Left ventricle myocardium inferior (tissue), 1 donor: ENCODE results near the gene SHISAL1. TPM values are rescaled to one million over a fixed set of nuclear protein-coding genes. Genes with fewer than 3 reads are reported as not detected.

ENCODE experiments used
- DNase-seq: peaks from one replicate; pipeline ENCODE4 v3.0.0-alpha.2; 2020
- H3K27ac ChIP-seq: fragments of 200-600 bp; replicated peaks from 2 replicates; pipeline ENCODE4 v1.8.0; 2021
- H3K27me3 ChIP-seq: fragments of 200-600 bp; 2 replicates; pipeline ENCODE4 v1.8.0; 2021; ENCODE audit warnings: low read depth
- H3K36me3 ChIP-seq: fragments of 200-600 bp; 2 replicates; pipeline ENCODE4 v1.8.0; 2021
- H3K4me1 ChIP-seq: fragments of 200-600 bp; 2 replicates; pipeline ENCODE4 v1.8.0; 2021
- H3K4me3 ChIP-seq: fragments of 200-600 bp; 2 replicates; pipeline ENCODE4 v1.8.0; 2021; ENCODE audit warnings: mild to moderate bottlenecking, moderate library complexity
- H3K9me3 ChIP-seq: fragments of 200-600 bp; replicated peaks from 2 replicates; pipeline ENCODE4 v1.8.0; 2021
- intact Hi-C: fragments of 100-400 bp; cut with micrococcal nuclease; formaldehyde crosslinking; loops from one replicate; pipeline ENCODE4 v1.11.0; 2022
- total RNA-seq: library from RNA; stranded (reverse); fragmentation: NEBNext Ultra II Directional; extraction: Animal tissue kit (Norgen Biotek cat#: 25700); gene quantifications from one replicate; pipeline ENCODE4 v1.2.1, GENCODE V29; 2021
- TF ChIP-seq, protein P1 (sequence below): fragments of 200-600 bp; IDR thresholded peaks from 2 replicates; pipeline ENCODE4 v1.8.0; 2021; ENCODE audit warnings: antibody characterized with exemption, mild to moderate bottlenecking, borderline replicate concordance
- donor health status: DM: no; HTN: yes; CAD: no; lungs with severe emphysema.

SHISAL1 gene
- total RNA-seq, 1 donor from 2014 or later = 1.3 TPM

- no peaks in the 10 kb centered on the region for H3K36me3 ChIP-seq
- no peaks in the 10 kb centered on the region for H3K4me1 ChIP-seq
- DNase-seq = no peak
- H3K27me3 ChIP-seq = peaks cover 6% of the 10 kb centered on the region
- intact Hi-C loops = no loop called here
- no peak overlapping the region for H3K27ac ChIP-seq
- H3K4me3 ChIP-seq = no peak overlapping the region
- H3K9me3 ChIP-seq = no peaks in the 10 kb centered on the region
- TF ChIP-seq, protein P1, sequence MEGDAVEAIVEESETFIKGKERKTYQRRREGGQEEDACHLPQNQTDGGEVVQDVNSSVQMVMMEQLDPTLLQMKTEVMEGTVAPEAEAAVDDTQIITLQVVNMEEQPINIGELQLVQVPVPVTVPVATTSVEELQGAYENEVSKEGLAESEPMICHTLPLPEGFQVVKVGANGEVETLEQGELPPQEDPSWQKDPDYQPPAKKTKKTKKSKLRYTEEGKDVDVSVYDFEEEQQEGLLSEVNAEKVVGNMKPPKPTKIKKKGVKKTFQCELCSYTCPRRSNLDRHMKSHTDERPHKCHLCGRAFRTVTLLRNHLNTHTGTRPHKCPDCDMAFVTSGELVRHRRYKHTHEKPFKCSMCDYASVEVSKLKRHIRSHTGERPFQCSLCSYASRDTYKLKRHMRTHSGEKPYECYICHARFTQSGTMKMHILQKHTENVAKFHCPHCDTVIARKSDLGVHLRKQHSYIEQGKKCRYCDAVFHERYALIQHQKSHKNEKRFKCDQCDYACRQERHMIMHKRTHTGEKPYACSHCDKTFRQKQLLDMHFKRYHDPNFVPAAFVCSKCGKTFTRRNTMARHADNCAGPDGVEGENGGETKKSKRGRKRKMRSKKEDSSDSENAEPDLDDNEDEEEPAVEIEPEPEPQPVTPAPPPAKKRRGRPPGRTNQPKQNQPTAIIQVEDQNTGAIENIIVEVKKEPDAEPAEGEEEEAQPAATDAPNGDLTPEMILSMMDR = no peak
Measured at GRCh38 chr22:44271010-44271500, 41.7 kb downstream of the SHISAL1 start.

GRCh38 chr22:44270556-44270880, 42.2 kb downstream of the SHISAL1 start:
- H3K4me3 ChIP-seq = no peak overlapping the region

GRCh38 chr22:44269757-44270555, 42.8 kb downstream of the SHISAL1 start:
- TF ChIP-seq, protein P1 = no peak
- intact Hi-C loops = no loop called here
- no peaks in the 10 kb centered on the region for H3K4me1 ChIP-seq
- no peaks in the 10 kb centered on the region for H3K9me3 ChIP-seq
- no peak overlapping the region for H3K4me3 ChIP-seq
- H3K27ac ChIP-seq = no peak overlapping the region
- peaks cover 3% of the 10 kb centered on the region for H3K27me3 ChIP-seq
- DNase-seq = no peak
- H3K36me3 ChIP-seq = no peaks in the 10 kb centered on the region

More at GRCh38 chr22:44270556-44270880, 42.2 kb downstream of the SHISAL1 start:
- no peak overlapping the region for H3K27ac ChIP-seq
- intact Hi-C loops = no loop called here
- TF ChIP-seq, protein P1 = no peak
- H3K4me1 ChIP-seq = no peaks in the 10 kb centered on the region
- peaks cover 3% of the 10 kb centered on the region for H3K27me3 ChIP-seq
- no peaks in the 10 kb centered on the region for H3K36me3 ChIP-seq
- no peaks in the 10 kb centered on the region for H3K9me3 ChIP-seq
- no peak for DNase-seq

- no peak overlapping the region for H3K4me3 ChIP-seq
- H3K27me3 ChIP-seq = peaks cover 3% of the 10 kb centered on the region
- DNase-seq = no peak
- no peaks in the 10 kb centered on the region for H3K4me1 ChIP-seq
- intact Hi-C loops = no loop called here
- no peaks in the 10 kb centered on the region for H3K36me3 ChIP-seq
- H3K27ac ChIP-seq = no peak overlapping the region
- H3K9me3 ChIP-seq = no peaks in the 10 kb centered on the region
- TF ChIP-seq, protein P1 = no peak
Measured at GRCh38 chr22:44269117-44269498, 43.6 kb downstream of the SHISAL1 start.

DNA sequence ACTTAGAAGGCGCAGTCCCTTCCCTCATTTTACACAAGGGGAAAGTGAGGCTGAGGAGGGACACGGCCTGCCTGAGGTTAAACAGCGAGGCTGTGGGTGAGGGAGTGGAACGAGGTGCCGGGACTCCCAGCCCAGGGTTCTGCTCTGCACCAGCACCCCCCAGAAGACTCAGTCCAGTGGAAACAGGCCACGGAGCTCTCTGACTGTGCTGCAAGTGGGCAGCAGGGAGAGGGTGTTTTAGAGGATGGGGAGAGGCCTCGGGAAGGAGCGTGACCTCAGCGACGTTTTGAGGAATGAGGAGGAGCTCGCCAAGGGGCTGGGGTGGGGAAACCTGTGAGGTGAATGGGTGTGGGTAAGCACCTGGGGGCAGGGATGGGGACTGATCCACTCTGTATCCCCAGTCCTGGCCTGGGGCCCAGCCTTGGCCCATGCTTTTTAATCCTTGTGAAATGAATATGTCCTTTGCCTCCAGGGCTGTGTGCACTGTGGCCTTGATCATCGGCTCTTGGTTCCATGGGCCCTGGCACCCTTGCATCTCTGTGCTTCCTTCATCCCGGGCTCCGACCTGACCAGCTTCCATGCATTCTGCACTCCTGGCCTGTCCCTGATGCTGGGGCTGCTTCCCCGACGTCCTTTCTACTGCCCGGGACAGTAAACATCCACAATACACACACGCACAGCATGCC, 44.2 kb downstream of the SHISAL1 start:
- intact Hi-C loops = no loop called here
- no peaks in the 10 kb centered on the region for H3K27me3 ChIP-seq
- H3K4me3 ChIP-seq = no peak overlapping the region
- DNase-seq = no peak
- H3K9me3 ChIP-seq = peaks cover 1% of the 10 kb centered on the region
- TF ChIP-seq, protein P1 = no peak
- H3K27ac ChIP-seq = no peak overlapping the region
- no peaks in the 10 kb centered on the region for H3K36me3 ChIP-seq
- H3K4me1 ChIP-seq = no peaks in the 10 kb centered on the region
